ENCODE measurements around the gene AMOTL1. TPM values are rescaled to one million over a fixed set of nuclear protein-coding genes. Genes with fewer than 3 reads are reported as not detected.
"Not testable (repeated sequence)": the region's sequence is repeated elsewhere in the genome, so short reads cannot be mapped to it uniquely, and the experiment has no call there.

AMOTL1 gene
- polyA plus RNA-seq, 1 donor = 51.7 TPM

GRCh38 chr11:94770563-94771120 is 2.5 kb downstream of the AMOTL1 start:
- no peak for DNase-seq (ENCODE audit: low read depth)

GRCh38 chr11:94771390-94771789 is 3.2 kb downstream of the AMOTL1 start:
- no peak for DNase-seq (ENCODE audit: low read depth)

- DNase-seq (ENCODE audit: low read depth) = no peak
Measured at GRCh38 chr11:94771951-94772350, 3.8 kb downstream of the AMOTL1 start.

GRCh38 chr11:94773842-94774241 is 5.7 kb downstream of the AMOTL1 start:
- no peak for DNase-seq (ENCODE audit: low read depth)

GRCh38 chr11:94774345-94774744 is 6.2 kb downstream of the AMOTL1 start:
- no peak for DNase-seq (ENCODE audit: low read depth)

GRCh38 chr11:94775567-94776327 is 7.6 kb downstream of the AMOTL1 start:
- DNase-seq (ENCODE audit: low read depth) = no peak

GRCh38 chr11:94776351-94777321 is 8.5 kb downstream of the AMOTL1 start:
- no peak for DNase-seq (ENCODE audit: low read depth)

GRCh38 chr11:94780432-94780831 is 12.3 kb downstream of the AMOTL1 start:
- no peak for DNase-seq (ENCODE audit: low read depth)

- no peak for DNase-seq (ENCODE audit: low read depth)
Measured at GRCh38 chr11:94781837-94782236, 13.7 kb downstream of the AMOTL1 start.

- no peak for DNase-seq (ENCODE audit: low read depth)
Measured at GRCh38 chr11:94782446-94782845, 14.3 kb downstream of the AMOTL1 start.

GRCh38 chr11:94784884-94785283 is 16.7 kb downstream of the AMOTL1 start:
- no peak for DNase-seq (ENCODE audit: low read depth)

- DNase-seq (ENCODE audit: low read depth) = no peak
Measured at GRCh38 chr11:94785509-94785908, 17.4 kb downstream of the AMOTL1 start.

GRCh38 chr11:94786264-94787126 is 18.3 kb downstream of the AMOTL1 start:
- no peak for DNase-seq (ENCODE audit: low read depth)

- DNase-seq (ENCODE audit: low read depth) = no peak
Measured at GRCh38 chr11:94787801-94788200, 19.6 kb downstream of the AMOTL1 start.

GRCh38 chr11:94788396-94788795 is 20.2 kb downstream of the AMOTL1 start:
- no peak for DNase-seq (ENCODE audit: low read depth)

GRCh38 chr11:94790197-94790596 is 22.0 kb downstream of the AMOTL1 start:
- DNase-seq (ENCODE audit: low read depth) = no peak

- no peak for DNase-seq (ENCODE audit: low read depth)
Measured at GRCh38 chr11:94790661-94791180, 22.6 kb downstream of the AMOTL1 start.

GRCh38 chr11:94791216-94791889 is 23.2 kb downstream of the AMOTL1 start:
- DNase-seq (ENCODE audit: low read depth) = no peak

- DNase-seq (ENCODE audit: low read depth) = not testable (repeated sequence)
Measured at GRCh38 chr11:94791942-94792341, 23.8 kb downstream of the AMOTL1 start.

- DNase-seq (ENCODE audit: low read depth) = no peak
Measured at GRCh38 chr11:94792451-94792850, 24.3 kb downstream of the AMOTL1 start.

- no peak for DNase-seq (ENCODE audit: low read depth)
Measured at GRCh38 chr11:94793002-94793401, 24.8 kb downstream of the AMOTL1 start.

Data from forelimb muscle (tissue), 1 donor.